Heart right ventricle (tissue), 16 donors: ENCODE data around the gene TMEM220. TPM values are rescaled to one million over a fixed set of nuclear protein-coding genes. Genes with fewer than 3 reads are reported as not detected.

Experiments used
- ATAC-seq, 8 donors: fragments of 200-7000 bp; cut with Tn5 transposase; one replicate each; pipeline ENCODE4 v1.9.1; 2020; ENCODE audit warnings: mild to moderate bottlenecking in 8 of 8, moderate library complexity in 8 of 8, moderate number of reproducible peaks in 1 of 8
- DNase-seq, 2 donors: peaks; one replicate each; pipeline ENCODE4 v3.0.0-alpha.2; 2020
- H3K27ac ChIP-seq, 10 donors: fragments of 200-600 bp; sonication (generic) in 2 of 10; one replicate each; pipeline versions ENCODE4 v1.5.0 to v1.8.0; 2020 to 2022; ENCODE audit warnings: mild to moderate bottlenecking in 3 of 10
- H3K27me3 ChIP-seq, 7 donors: fragments of 200-600 bp; one replicate each; pipeline ENCODE4 v1.8.0; 2021 to 2022; ENCODE audit warnings: mild to moderate bottlenecking in 2 of 7
- H3K36me3 ChIP-seq, 9 donors: fragments of 200-600 bp; sonication (generic) in 1 of 9; one replicate each; pipeline versions ENCODE4 v1.5.0 to v1.8.0; 2020 to 2022; ENCODE audit warnings: mild to moderate bottlenecking in 2 of 9
- H3K4me1 ChIP-seq, 9 donors: fragments of 200-600 bp; sonication (generic) in 1 of 9; one replicate each; pipeline versions ENCODE4 v1.5.0 to v1.8.0; 2020 to 2022; ENCODE audit warnings: mild to moderate bottlenecking in 4 of 9
- H3K4me3 ChIP-seq, 10 donors: fragments of 200-600 bp; sonication (generic) in 2 of 10; one replicate each; pipeline versions ENCODE4 v1.5.0 to v1.8.0; 2020 to 2022; ENCODE audit warnings: mild to moderate bottlenecking in 7 of 10, moderate library complexity in 2 of 10
- H3K9me3 ChIP-seq, 11 donors: fragments of 200-600 bp in 10 of 11; sonication (generic) in 2 of 11; one replicate each; pipeline versions ENCODE4 v1.5.0 to v1.8.0; 2013 to 2022; ENCODE audit warnings: mild to moderate bottlenecking in 2 of 11, control low read depth in 1 of 11, moderate library complexity in 1 of 11
- CTCF ChIP-seq, 9 donors: fragments of 200-600 bp; sonication (generic) in 2 of 9; IDR thresholded peaks; one replicate each; pipeline versions ENCODE4 v1.5.0 to v1.8.0; 2021 to 2022; ENCODE audit warnings: antibody characterized with exemption in 9 of 9, mild to moderate bottlenecking in 5 of 9, moderate library complexity in 1 of 9
- WGBS, 2 donors: extraction: QIAGEN DNeasy Blood & Tissue Kit; methylation state at CpG; one replicate each; pipeline ENCODE4 v1.1.7; 2013; ENCODE audit warnings: inconsistent platforms in 1 of 2; 5-methylcytosine and 5-hydroxymethylcytosine counted together
- intact Hi-C, 10 donors: fragments of 100-400 bp; cut with DNase I; formaldehyde crosslinking; loops; one replicate each; pipeline versions ENCODE4 v1.11.1 to v1.14.2; 2022
- polyA plus RNA-seq, 2 donors: library from polyadenylated mRNA; stranded (reverse); fragments of 200-250 nt; gene quantifications; one replicate each; pipeline ENCODE4 v1.2.3, GENCODE V29; 2013
- total RNA-seq, 10 donors: library from RNA; stranded (reverse); fragmentation: NEBNext Ultra II Directional in 3 of 10; extraction: Animal tissue kit (Norgen Biotek cat#: 25700) in 3 of 10; gene quantifications; one replicate each; pipeline versions ENCODE4 v1.2.1 to v1.2.4, GENCODE V29; 2021 to 2023
- donor health status: Arrhythmogenic right ventricular cardiomyopathy.
- donor health status: ischemic (EF 13 %, LVEDD 7.1; RV severe dilation, severe dysfunction).
- donor health status: healthy with polysubstance abuse.
- donor health status: DM: no; HTN: yes; CAD: no.
- donor health status: DM: no; HTN: no; CAD: no.
- donor health status: ischemic (EF 25% LVEDD 6.9; RV normal size, moderate dysfunction).
- donor health status: ischemic (EF 25% LVEDD 5.7; RV mildly dilated, moderate dysfunction).
- donor health status: healthy.
- donor health status: DM: yes; HTN: yes; CAD: no.
- donor health status: Ischemic cardiomyopathy.
- donor health status: ischemic (EF 35%, LVEDD 5.7; RV mildly dilated, moderate dysfunction).
- donor health status: nonischemic (EF 11% LVEDD 7.7; RV severe dilation, severe dysfunction).
- donor health status: DM: yes; HTN: yes; CAD: no.
- donor health status: PGD.
- donor health status: ischemic (EF 29% LVEDD 5.4; RV normal size, mild dysfunction).
- donor health status: nonischemic (EF 23%, LVEDD 6.1; RV moderate dilation, normal function).

Gene TMEM220
- total and polyA plus RNA-seq, 12 donors = 3.8 to 13.6 (median 7.6) TPM

- WGBS, 2 donors = 88 to 89% methylated on average over 10 of the region's 10 CpGs
- ATAC-seq = no peak
- no peaks in the 10 kb centered on the region for H3K36me3 ChIP-seq
These were observed 22.9 kb upstream of the TMEM220 start for GRCh38 chr17:10752696-10753095.

DNA sequence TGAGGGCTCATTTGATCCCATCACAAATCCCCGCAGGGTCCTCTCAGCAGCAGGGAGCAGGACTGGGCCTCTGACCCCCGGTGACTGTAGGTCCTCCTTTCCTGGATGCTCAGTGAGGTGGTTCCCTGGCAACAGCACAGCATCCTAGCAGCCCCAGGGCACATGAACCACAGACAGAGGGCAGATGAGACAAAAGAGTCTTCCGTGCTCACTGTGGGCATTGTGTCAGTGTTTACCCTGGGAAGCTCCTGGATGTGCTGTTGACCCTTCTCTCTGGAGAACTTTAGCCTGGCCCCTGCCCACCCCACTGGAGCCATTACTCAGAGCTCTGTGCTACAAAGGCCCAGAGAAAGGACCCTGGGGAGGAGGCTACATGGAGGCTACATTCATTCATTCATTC is 21.7 kb upstream of the TMEM220 start:
- intact Hi-C loops = loop anchor here in 2 of 10 donors (5.0 kb wide), 2 partner anchors 71 to 96 kb away; no protein-coding TSS in a partner anchor
- peaks cover 0 to 18% (median 0%) of the 10 kb centered on the region in 7 donors for H3K27me3 ChIP-seq
- no peaks in the 10 kb centered on the region for H3K36me3 ChIP-seq
- H3K4me1 ChIP-seq = peaks cover 0 to 5% (median 0%) of the 10 kb centered on the region in 9 donors
- no peak for TF ChIP-seq CTCF (IDR thresholded peaks at IDR 0.05)
- ATAC-seq (no peak), DNase-seq (no peak)
- whole genome bisulfite sequencing, 2 donors = 87 to 92% methylated on average over 3 of the region's 3 CpGs
- no peak overlapping the region for H3K4me3 ChIP-seq
- no peaks in the 10 kb centered on the region for H3K9me3 ChIP-seq
- H3K27ac ChIP-seq = no peak overlapping the region

More at GRCh38 chr17:10752696-10753095, 22.9 kb upstream of the TMEM220 start:
- Histone ChIP-seq H3K27ac (no peak overlapping the region), H3K9me3 (no peaks in the 10 kb centered on the region), H3K4me1 (peaks cover 0 to 5% (median 0%) of the 10 kb centered on the region in 9 donors), H3K27me3 (peaks cover 0 to 15% (median 0%) of the 10 kb centered on the region in 7 donors), H3K4me3 (no peak overlapping the region)
- intact Hi-C loops = loop anchor here in 2 of 10 donors (5.0 kb wide), 2 partner anchors 70 to 95 kb away; no protein-coding TSS in a partner anchor
- no peak for TF ChIP-seq CTCF (IDR thresholded peaks at IDR 0.05)
- DNase-seq = no peak

GRCh38 chr17:10750210-10750609 is 20.4 kb upstream of the TMEM220 start:
- H3K36me3 ChIP-seq = no peaks in the 10 kb centered on the region
- 79 to 82% methylated on average over 4 of the region's 4 CpGs for WGBS, 2 donors
- no peak for TF ChIP-seq CTCF (IDR thresholded peaks at IDR 0.05)
- H3K27ac ChIP-seq = no peak overlapping the region
- DNase-seq = no peak
- intact Hi-C loops = loop anchor here in 2 of 10 donors (5.0 kb wide), 2 partner anchors 72 to 97 kb away; no protein-coding TSS in a partner anchor
- H3K9me3 ChIP-seq = no peaks in the 10 kb centered on the region
- peaks cover 0 to 10% (median 0%) of the 10 kb centered on the region in 7 donors for H3K27me3 ChIP-seq
- no peak overlapping the region for H3K4me3 ChIP-seq
- no peak for ATAC-seq
- peaks cover 0 to 4% (median 0%) of the 10 kb centered on the region in 9 donors for H3K4me1 ChIP-seq

GRCh38 chr17:10748531-10749181 is 18.8 kb upstream of the TMEM220 start:
- Histone ChIP-seq H3K4me1 (no peaks in the 10 kb centered on the region), H3K36me3 (no peaks in the 10 kb centered on the region), H3K27me3 (peaks cover 0 to 8% (median 0%) of the 10 kb centered on the region in 7 donors), H3K9me3 (no peaks in the 10 kb centered on the region), H3K4me3 (no peak overlapping the region), H3K27ac (no peak overlapping the region)
- no peak for DNase-seq
- ATAC-seq = no peak
- 53 to 55% methylated on average over 9 of the region's 9 CpGs for WGBS, 2 donors
- intact Hi-C loops = no loop called here
- TF ChIP-seq CTCF (IDR thresholded peaks at IDR 0.05) = no peak
